Measurements from ENCODE around the gene CTIF. TPM values are rescaled to one million over a fixed set of nuclear protein-coding genes. Genes with fewer than 3 reads are reported as not detected.

The CTIF gene
- total RNA-seq, 1 donor from 2014 or later = 67.9 TPM

- peaks cover 2% of the 10 kb centered on the region for H3K27me3 Mint-ChIP-seq (ENCODE audit: low read depth)
- H3K9me3 Mint-ChIP-seq = no peaks in the 10 kb centered on the region
- peaks cover 24% of the 10 kb centered on the region for H3K4me1 Mint-ChIP-seq
- H3K36me3 Mint-ChIP-seq = no peaks in the 10 kb centered on the region
- no peak overlapping the region for H3K27ac Mint-ChIP-seq
- no peak overlapping the region for H3K4me3 Mint-ChIP-seq
- TF ChIP-seq, protein P1, sequence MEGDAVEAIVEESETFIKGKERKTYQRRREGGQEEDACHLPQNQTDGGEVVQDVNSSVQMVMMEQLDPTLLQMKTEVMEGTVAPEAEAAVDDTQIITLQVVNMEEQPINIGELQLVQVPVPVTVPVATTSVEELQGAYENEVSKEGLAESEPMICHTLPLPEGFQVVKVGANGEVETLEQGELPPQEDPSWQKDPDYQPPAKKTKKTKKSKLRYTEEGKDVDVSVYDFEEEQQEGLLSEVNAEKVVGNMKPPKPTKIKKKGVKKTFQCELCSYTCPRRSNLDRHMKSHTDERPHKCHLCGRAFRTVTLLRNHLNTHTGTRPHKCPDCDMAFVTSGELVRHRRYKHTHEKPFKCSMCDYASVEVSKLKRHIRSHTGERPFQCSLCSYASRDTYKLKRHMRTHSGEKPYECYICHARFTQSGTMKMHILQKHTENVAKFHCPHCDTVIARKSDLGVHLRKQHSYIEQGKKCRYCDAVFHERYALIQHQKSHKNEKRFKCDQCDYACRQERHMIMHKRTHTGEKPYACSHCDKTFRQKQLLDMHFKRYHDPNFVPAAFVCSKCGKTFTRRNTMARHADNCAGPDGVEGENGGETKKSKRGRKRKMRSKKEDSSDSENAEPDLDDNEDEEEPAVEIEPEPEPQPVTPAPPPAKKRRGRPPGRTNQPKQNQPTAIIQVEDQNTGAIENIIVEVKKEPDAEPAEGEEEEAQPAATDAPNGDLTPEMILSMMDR (IDR thresholded peaks at IDR 0.05; ENCODE audit: unreplicated experiment) = no peak
- DNase-seq (ENCODE audit: low spot score in 2 of 2, unreplicated experiment in 2 of 2) = no peak
Observed at GRCh38 chr18:48740068-48740440, 201.2 kb downstream of the CTIF start.

- Mint-ChIP-seq H3K9me3 (no peaks in the 10 kb centered on the region), H3K4me3 (no peak overlapping the region), H3K27ac (no peak overlapping the region), H3K4me1 (peaks cover 24% of the 10 kb centered on the region), H3K27me3 (ENCODE audit: low read depth) (peaks cover 2% of the 10 kb centered on the region), H3K36me3 (no peaks in the 10 kb centered on the region)
- no peak for DNase-seq (ENCODE audit: low spot score in 2 of 2, unreplicated experiment in 2 of 2)
- TF ChIP-seq, protein P1 (IDR thresholded peaks at IDR 0.05; ENCODE audit: unreplicated experiment) = no peak
Observed at GRCh38 chr18:48740851-48741485, 202.1 kb downstream of the CTIF start.

DNA sequence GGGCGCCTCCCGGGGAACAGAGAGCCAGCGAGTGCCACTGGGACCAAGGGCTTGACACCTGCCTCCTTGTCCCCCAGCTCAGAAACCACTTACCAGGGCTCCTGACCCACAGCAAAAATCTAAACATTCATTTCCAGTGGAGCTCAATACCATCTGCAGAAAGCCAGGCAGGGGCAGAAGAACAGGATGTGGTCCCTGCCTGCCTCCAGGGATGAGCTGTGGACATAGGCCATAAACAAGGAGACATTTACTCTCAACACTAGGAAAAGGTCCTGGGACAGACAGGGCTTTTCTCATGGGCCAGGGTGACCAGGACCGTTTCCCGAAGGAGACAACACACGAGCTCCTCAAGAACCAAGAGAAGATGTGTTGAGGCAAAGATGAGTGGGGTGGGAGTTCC lies 203.0 kb downstream of the CTIF start:
- DNase-seq (ENCODE audit: low spot score in 2 of 2, unreplicated experiment in 2 of 2) = no peak
- Mint-ChIP-seq H3K27me3 (ENCODE audit: low read depth) (peaks cover 2% of the 10 kb centered on the region), H3K36me3 (no peaks in the 10 kb centered on the region), H3K27ac (no peak overlapping the region), H3K4me1 (peaks cover 22% of the 10 kb centered on the region), H3K4me3 (no peak overlapping the region), H3K9me3 (no peaks in the 10 kb centered on the region)
- TF ChIP-seq, protein P1 (IDR thresholded peaks at IDR 0.05; ENCODE audit: unreplicated experiment) = no peak

GRCh38 chr18:48742304-48742703 lies 203.5 kb downstream of the CTIF start:
- Mint-ChIP-seq H3K4me3 (no peak overlapping the region), H3K27ac (no peak overlapping the region), H3K27me3 (ENCODE audit: low read depth) (peaks cover 2% of the 10 kb centered on the region), H3K36me3 (no peaks in the 10 kb centered on the region), H3K9me3 (no peaks in the 10 kb centered on the region), H3K4me1 (peaks cover 22% of the 10 kb centered on the region)
- TF ChIP-seq, protein P1 (IDR thresholded peaks at IDR 0.05; ENCODE audit: unreplicated experiment) = no peak
- DNase-seq (ENCODE audit: low spot score in 2 of 2, unreplicated experiment in 2 of 2) = no peak

GRCh38 chr18:48742706-48743475 lies 204.1 kb downstream of the CTIF start:
- H3K9me3 Mint-ChIP-seq = no peaks in the 10 kb centered on the region
- no peak overlapping the region for H3K4me3 Mint-ChIP-seq
- no peak for DNase-seq (ENCODE audit: low spot score in 2 of 2, unreplicated experiment in 2 of 2)

More at GRCh38 chr18:48742706-48743475, 204.1 kb downstream of the CTIF start:
- TF ChIP-seq, protein P1 (IDR thresholded peaks at IDR 0.05; ENCODE audit: unreplicated experiment) = no peak
- Mint-ChIP-seq H3K36me3 (no peaks in the 10 kb centered on the region), H3K27ac (peak overlapping the region; percentile 71), H3K27me3 (ENCODE audit: low read depth) (peaks cover 2% of the 10 kb centered on the region), H3K4me1 (peaks cover 22% of the 10 kb centered on the region)

Data from mesothelial cell of epicardium (in vitro differentiated cells).